Measurements from ENCODE around the gene FOXK2.
"Not testable (repeated sequence)": the region's sequence is repeated elsewhere in the genome, so short reads cannot be mapped to it uniquely, and the experiment has no call there.

The FOXK2 gene

DNA sequence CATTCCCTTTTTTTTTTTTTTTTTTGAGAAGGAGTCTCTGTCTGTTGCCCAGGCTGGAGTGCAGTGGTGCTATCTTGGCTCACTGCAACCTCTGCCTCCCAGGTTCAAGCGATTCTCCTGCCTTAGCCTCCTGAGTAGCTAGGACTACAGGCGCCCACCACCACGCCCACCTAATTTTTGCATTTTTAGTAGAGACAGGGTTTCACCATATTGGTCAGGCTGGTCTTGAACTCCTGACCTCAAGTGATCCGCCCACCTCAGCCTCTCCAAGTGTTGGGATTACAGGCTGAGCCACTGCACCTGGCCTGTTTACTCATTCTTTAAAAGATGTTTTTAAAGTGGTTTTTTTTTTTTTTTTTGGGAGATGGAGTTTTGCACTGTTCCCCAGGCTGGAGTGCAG is 44.2 kb downstream of the FOXK2 start:
- not testable (repeated sequence) for DNase-seq (ENCODE audit: low read depth in 2 of 2)

GRCh38 chr17:82564241-82564640 is 44.7 kb downstream of the FOXK2 start:
- no peak for DNase-seq (ENCODE audit: low read depth in 2 of 2)

GRCh38 chr17:82565551-82565950 is 46.0 kb downstream of the FOXK2 start:
- DNase-seq (ENCODE audit: low read depth in 2 of 2), result no peak

GRCh38 chr17:82566129-82566960 is 46.8 kb downstream of the FOXK2 start:
- DNase-seq (ENCODE audit: low read depth in 2 of 2), result no peak

DNA sequence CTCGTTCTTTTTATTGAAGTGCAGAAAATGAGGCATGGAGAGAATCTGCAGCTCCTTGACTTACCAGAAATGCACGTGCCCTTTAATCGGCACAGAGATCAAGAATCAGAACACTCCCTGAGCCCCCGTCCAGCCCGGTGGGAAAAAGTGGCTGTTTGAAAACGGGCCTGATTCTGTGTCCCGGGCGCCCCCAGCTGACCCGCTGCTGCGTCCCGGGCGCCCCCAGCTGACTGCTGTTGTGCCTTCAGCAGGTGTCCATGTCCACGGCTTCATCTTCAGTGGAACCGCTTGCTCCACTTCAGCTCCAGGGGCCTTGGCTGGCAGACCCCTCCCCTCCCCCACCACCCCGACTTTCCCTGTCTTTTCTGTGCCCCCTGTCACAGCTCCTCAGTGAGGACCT is 47.8 kb downstream of the FOXK2 start:
- DNase-seq (ENCODE audit: low read depth in 2 of 2), result no peak

DNA sequence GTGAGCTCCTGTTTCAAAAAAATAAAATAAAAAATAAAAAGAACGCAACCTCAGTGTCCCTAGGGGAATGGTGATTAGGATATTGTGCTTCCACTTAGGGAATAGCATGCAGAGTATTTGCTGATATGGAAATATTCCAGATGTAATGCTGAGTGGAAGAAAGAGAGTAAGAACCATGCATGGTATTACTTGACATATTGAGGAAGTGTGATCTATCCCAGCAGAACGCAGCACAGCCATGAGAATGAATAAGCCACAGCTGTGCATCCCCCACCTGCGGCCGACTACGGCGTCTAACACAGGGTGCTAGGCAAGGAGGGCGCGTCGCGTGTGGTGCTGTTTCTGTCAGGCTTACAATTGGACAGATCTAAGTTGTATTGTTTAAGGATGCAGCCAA is 49.5 kb downstream of the FOXK2 start:
- DNase-seq (ENCODE audit: low read depth in 2 of 2), result no peak

DNA sequence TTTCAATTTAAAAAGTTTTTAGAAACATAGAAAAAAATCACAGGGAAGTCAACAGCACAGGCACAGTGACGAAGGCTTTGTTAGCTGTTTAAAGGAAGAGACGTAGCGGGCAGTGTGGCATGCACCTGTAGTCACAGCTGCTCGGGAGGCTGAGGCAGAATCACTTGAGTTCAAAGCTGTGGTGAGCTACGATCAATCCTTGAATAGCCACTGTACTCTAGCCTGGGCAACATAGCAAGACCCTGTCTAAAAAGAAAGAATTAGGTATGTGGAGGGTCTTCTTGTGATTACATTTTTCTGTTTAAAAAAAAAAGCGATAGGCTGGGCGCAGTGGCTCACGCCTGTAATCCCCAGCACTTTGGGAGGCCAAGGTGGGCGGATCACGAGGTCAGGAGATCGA is 50.1 kb downstream of the FOXK2 start:
- no peak for DNase-seq (ENCODE audit: low read depth in 2 of 2)

DNA sequence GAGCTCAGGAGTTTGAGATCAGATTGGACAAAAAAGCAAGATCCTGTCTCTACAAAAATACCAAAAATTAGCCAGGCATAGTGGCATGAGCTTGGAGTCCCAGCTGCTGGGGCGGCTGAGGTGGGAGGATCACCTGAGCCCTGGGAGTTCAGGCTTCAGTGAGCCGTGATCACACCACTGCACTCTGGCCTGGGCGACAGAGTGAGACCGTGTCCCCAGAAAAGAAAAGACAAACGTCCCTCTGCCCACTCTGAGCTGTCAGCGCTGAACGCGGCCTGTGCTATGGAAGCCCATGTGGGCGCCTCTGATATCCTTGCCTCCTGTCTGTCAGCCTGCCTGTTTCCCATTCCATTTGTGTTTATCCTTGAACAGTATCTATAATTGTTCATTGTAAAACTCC is 50.7 kb downstream of the FOXK2 start:
- no peak for DNase-seq (ENCODE audit: low read depth in 2 of 2)

DNA sequence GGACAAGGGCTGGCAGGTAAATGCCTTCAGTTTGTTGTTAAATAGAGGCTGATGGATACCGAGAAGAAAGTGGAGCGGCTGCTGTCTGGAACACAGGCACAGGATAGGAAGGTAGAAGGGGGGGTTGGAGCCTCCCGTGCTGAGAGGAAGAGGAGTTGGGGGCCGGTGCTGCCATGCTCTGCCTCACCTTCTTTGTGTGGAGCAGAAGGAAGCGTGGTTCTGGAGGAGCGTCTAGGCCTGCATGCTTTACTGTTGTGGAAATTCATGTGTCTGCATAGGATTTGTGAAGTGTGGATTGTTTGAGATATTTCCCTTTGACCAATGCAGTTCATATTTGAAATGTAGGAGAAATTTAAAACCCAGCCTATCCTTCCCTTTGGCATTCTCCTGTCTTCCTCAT is 52.3 kb downstream of the FOXK2 start:
- no peak for DNase-seq (ENCODE audit: low read depth in 2 of 2)

DNA sequence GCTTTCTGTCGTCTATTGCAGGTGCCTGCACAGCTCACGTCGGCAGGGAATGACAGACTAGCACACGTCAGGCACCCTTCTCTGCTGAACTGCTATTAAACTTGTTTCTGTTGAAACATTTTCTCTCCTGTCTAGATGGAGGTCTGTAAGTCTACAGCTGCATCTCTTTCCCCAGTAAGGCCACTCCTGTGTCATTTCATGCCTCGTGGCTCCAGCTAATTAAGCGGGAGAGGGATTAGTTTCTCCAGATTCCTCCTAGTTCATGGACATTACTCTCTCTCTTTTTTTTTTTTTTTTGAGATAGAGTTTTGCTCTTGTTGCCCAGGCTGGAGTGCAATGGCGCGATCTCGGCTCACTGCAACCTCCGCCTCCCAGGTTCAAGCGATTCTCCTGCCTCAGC is 54.5 kb downstream of the FOXK2 start:
- DNase-seq (ENCODE audit: low read depth in 2 of 2), result no peak

DNA sequence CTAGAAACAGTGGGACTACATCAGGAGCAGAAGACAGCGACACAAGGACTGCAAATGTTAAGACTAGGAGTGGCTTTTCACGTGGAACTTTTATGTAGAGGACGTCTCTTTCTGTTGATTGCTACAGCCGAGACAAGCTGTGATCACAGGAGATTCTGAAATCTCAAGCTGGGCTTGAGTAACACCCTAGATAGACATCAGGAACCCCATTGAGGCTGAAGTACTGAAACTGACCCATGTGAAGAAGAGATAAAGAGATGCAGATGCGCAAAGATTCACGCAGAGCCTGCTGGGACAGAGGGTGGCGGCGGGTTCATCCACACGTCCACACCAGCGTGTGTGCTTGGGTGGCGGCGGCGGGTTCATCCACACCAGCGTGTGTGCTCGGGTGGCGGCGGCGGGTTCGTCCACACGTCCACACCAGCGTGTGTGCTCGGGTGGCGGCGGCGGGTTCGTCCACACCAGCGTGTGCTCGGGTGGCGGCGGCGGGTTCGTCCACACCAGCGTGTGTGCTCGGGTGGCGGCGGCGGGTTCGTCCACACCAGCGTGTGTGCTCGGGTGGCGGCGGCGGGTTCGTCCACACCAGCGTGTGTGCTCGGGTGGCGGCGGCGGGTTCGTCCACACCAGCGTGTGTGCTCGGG is 56.2 kb downstream of the FOXK2 start:
- DNase-seq (ENCODE audit: low read depth in 2 of 2), result not testable (repeated sequence)

GRCh38 chr17:82577300-82577699 is 57.8 kb downstream of the FOXK2 start:
- DNase-seq (ENCODE audit: low read depth in 2 of 2), result no peak

DNA sequence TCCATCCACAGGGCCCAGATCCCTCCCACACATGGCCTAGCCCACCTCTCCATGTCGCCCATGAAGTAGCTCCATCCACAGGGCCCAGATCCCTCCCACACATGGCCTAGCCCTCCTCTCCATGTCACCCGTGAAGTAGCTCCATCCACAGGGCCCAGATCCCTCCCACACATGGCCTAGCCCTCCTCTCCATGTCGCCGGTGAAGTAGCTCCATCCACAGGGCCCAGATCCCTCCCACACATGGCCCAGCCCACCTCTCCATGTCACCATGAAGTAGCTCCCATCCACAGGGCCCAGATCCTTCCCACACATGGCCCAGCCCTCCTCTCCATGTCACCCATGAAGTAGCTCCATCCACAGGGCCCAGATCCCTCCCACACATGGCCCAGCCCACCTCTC is 60.4 kb downstream of the FOXK2 start:
- DNase-seq (ENCODE audit: low read depth in 2 of 2), result not testable (repeated sequence)

DNA sequence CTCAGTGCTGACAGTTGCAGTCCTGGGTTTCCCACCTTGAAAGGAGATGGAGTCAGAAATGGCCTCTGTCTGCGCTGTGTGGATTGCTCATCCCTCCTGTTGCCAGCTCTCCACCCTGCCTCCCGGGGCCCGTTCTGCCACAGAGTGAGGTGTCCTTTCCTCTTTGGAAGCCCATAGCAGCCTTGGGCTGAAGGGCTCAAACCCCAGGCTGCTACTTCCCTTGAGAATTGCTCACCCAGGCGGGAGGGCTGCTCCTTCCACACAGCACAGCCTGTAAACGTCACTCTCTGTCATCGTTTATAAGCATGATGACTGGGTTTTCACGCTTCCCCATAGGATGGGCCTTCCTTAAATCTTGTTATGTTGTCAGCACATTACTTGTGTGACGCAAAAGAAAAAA is 62.7 kb downstream of the FOXK2 start:
- DNase-seq (ENCODE audit: low read depth in 2 of 2), result no peak

- no peak for DNase-seq (ENCODE audit: low read depth in 2 of 2)
Observed at GRCh38 chr17:82582709-82583108, 63.2 kb downstream of the FOXK2 start.

GRCh38 chr17:82583720-82584234 is 64.2 kb downstream of the FOXK2 start:
- no peak for DNase-seq (ENCODE audit: low read depth in 2 of 2)

DNA sequence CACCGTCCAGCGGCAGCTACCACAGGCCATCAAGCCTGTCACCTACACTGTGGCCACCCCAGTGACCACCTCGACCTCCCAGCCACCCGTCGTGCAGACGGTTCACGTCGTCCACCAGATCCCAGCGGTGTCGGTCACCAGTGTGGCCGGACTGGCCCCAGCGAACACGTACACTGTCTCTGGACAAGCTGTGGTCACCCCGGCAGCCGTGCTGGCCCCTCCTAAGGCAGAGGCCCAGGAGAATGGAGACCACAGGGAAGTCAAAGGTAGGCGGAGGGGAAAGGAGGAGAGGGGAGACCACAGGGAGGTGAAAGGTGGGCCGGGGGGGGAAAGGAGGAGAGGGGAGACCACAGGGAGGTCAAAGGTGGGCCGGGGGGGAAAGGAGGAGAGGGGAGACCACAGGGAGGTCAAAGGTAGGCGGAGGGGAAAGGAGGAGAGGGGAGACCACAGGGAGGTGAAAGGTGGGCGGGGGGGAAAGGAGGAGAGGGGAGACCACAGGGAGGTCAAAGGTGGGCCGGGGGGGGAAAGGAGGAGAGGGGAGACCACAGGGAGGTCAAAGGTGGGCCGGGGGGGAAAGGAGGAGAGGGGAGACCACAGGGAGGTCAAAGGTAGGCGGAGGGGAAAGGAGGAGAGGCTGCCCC is 66.5 kb downstream of the FOXK2 start:
- DNase-seq (ENCODE audit: low read depth in 2 of 2), result not testable (repeated sequence)

- no peak for DNase-seq (ENCODE audit: low read depth in 2 of 2)
Observed at GRCh38 chr17:82586576-82587233, 67.2 kb downstream of the FOXK2 start.

DNA sequence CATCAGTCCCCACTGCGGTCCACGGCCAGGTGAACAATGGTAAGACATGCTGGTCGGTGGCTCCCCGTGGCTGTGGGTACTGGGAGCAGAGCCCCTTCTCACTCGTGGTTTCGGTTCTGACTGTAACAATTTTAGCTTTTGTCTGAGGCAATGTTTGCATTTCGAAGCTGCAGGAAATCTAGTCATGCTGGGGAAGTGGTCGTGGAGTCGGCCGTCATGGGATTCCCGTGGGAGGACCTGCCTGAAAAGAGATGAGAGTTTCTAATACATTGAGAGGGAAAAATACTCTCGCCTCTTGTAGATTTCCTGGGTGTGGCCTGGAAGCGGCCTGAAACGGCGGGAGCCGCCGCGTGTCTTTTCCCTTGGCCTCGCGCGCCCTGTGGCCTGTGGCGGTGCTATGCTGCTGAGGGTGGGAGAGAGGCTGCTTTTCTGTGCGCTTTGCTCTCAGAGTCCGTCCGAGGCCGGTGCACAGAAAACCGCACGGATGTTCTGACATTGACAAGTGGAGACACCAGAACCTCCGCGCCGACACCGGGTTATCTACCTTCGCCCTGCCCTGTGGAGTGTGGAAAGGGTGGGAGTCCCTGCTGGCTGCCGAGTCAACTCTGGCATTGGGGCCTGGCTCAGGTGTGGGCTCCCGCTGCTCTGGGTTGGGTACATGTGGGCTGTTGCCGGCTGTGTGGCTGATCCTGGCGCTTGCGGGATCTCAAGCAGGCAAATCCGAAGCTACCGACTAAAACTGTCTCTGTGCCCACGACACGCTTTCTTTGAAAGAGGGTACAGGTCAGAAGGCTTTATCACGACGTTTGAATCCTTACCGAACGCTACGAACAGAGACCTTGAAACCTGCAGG is 67.9 kb downstream of the FOXK2 start:
- no peak for DNase-seq (ENCODE audit: low read depth in 2 of 2)

- no peak for DNase-seq (ENCODE audit: low read depth in 2 of 2)
Observed at GRCh38 chr17:82588266-82589175, 69.0 kb downstream of the FOXK2 start.

All from stimulated activated CD8-positive, alpha-beta memory T cell treated with anti-CD3 and anti-CD28 coated beads, Interleukin-2, amount 100 ng/mL, for 1 hour (primary cell).